Effector memory CD8-positive, alpha-beta T cell (primary cell): Measurements from ENCODE around the gene ADIPOQ.
"Not testable (repeated sequence)": the region's sequence is repeated elsewhere in the genome, so short reads cannot be mapped to it uniquely, and the experiment has no call there.

Experiments
- ATAC-seq: fragments of 150-1000 bp; cut with Tn5 transposase; replicated peaks from 2 replicates; pipeline ENCODE4 v1.10.0; 2021; ENCODE audit warnings: mild to moderate bottlenecking, moderate library complexity
- DNase-seq, 3 experiments: peaks; one replicate each; pipeline ENCODE4 v3.0.0; 2021
- H3K27ac Mint-ChIP-seq, 2 donors: one replicate each; pipeline ENCODE4 v1.8.0; 2022; ENCODE audit warnings: mild to moderate bottlenecking in 2 of 2, mixed read lengths in 2 of 2, moderate library complexity in 2 of 2
- H3K27me3 Mint-ChIP-seq, 2 donors: one replicate each; pipeline ENCODE4 v1.8.0; 2022; ENCODE audit warnings: mixed read lengths in 2 of 2
- H3K36me3 Mint-ChIP-seq: one replicate; pipeline ENCODE4 v1.8.0; 2022; ENCODE audit warnings: mild to moderate bottlenecking, moderate library complexity, mixed read lengths; ENCODE audit not compliant: insufficient read depth
- H3K4me1 Mint-ChIP-seq, 2 donors: one replicate each; pipeline ENCODE4 v1.8.0; 2022; ENCODE audit warnings: low read depth in 2 of 2, mixed read lengths in 2 of 2
- H3K4me3 Mint-ChIP-seq, 2 donors: one replicate each; pipeline ENCODE4 v1.8.0; 2022; ENCODE audit warnings: mild to moderate bottlenecking in 2 of 2, mixed read lengths in 2 of 2, moderate library complexity in 2 of 2
- H3K9me3 Mint-ChIP-seq, 2 donors: one replicate each; pipeline ENCODE4 v1.8.0; 2022; ENCODE audit warnings: mixed read lengths in 2 of 2

The ADIPOQ gene

DNA sequence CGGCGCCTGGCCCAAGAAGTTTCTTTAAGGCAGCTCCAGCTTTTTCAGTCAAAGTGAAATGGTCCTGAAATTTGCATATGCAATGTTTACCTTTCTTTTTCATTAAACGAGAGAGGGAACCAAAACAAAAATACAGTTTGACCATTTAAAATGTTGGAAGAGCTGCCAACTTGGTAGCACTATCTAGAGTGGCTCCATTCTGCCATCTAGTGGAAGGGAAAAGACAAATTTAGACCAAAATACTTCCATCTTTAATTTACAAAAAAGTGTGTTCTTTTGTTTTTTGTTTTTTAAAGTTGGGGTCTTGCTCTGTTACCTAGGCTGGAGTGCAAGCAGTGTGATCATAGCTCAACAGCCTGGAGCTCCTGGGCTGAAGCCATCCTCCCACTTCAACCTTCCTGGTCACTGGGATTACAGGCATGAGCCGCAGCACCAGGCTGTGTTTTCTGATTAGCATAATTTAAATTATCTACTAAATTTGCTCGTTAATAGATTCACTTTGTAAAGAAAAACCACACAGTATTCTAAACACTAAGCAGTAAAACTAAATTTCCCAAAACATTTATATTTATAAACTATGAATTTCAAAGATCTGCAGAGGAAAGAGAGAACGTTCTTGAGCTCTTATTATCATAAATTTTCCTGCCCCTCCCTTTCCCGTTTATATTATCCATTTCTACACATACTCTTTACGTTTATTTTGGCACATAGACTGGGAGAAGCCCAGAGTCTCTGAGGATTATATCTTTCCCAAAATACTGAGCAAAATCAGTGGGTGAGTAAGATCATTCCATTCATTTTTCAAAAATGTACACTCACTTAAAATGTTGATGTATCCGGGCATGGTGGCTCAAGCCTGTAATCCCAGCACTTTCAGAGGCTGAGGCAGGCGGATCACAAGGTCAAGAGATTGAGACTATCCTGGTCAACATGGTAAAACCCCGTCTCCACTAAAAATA, 20.8 kb upstream of the ADIPOQ start:
- peak; percentile 55 for ATAC-seq
- Mint-ChIP-seq H3K27ac (no peak overlapping the region), H3K4me1 (peaks cover 6 to 10% of the 10 kb centered on the region in 2 donors), H3K27me3 (peaks cover 0 to 21% of the 10 kb centered on the region in 2 donors), H3K36me3 (peaks cover 4% of the 10 kb centered on the region), H3K9me3 (no peaks in the 10 kb centered on the region), H3K4me3 (no peak overlapping the region)
- DNase-seq: peak in 1 of 3 experiments; percentile 25

DNA sequence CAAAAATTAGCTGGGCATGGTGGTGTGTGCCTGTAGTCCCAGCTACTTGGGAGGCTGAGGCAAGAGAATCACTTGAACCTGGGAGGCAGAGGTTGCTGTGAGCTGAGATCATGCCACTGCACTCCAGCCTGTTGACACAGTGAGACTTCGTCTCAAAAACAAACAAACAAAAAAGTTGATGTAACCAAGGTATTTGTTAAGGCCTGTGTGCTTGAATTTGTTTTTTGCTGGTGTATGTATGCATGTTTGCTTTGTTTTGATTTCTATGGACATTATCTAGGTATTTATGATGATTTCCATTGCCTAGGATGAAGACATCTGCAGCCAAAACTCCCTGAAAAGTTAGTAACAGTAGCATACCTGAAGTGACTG, 20.1 kb upstream of the ADIPOQ start:
- not testable (repeated sequence) for H3K9me3 Mint-ChIP-seq, H3K36me3 Mint-ChIP-seq, H3K27ac Mint-ChIP-seq, H3K4me3 Mint-ChIP-seq, ATAC-seq, DNase-seq
- Mint-ChIP-seq H3K27me3 (peaks cover 0 to 24% of the 10 kb centered on the region in 2 donors), H3K4me1 (peaks cover 7 to 10% of the 10 kb centered on the region in 2 donors)

DNA sequence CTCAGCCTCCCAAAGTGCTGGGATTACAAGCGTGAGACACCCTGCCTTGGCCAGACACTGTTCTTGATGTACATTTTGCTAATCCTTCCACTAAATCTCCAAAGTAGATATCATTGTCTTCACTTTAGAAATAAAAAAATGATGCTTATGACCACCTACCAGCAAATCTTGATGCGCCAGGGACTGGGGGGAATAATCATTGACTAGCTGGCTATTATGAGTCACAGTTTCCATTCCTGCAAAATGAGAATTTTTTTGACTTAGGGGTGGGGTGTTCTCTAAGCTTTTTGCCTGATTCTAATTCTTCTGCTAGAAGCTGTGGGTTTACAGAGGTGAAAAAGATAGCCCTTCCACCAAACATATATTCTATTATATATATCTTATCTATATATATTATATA, 19.1 kb upstream of the ADIPOQ start:
- Mint-ChIP-seq H3K9me3 (no peaks in the 10 kb centered on the region), H3K4me1 (peaks cover 10 to 11% of the 10 kb centered on the region in 2 donors), H3K4me3 (no peak overlapping the region), H3K27me3 (peaks cover 5 to 31% of the 10 kb centered on the region in 2 donors), H3K27ac (no peak overlapping the region), H3K36me3 (peaks cover 12% of the 10 kb centered on the region)
- DNase-seq: no peak
- ATAC-seq: no peak

- Mint-ChIP-seq H3K4me1 (peaks cover 10 to 11% of the 10 kb centered on the region in 2 donors), H3K9me3 (no peaks in the 10 kb centered on the region), H3K4me3 (no peak overlapping the region), H3K36me3 (peaks cover 12% of the 10 kb centered on the region), H3K27me3 (peaks cover 9 to 40% of the 10 kb centered on the region in 2 donors), H3K27ac (peak overlapping the region in 1 of 2 donors; percentile 67)
- DNase-seq (no peak), ATAC-seq (no peak)
Observed at GRCh38 chr3:186824430-186825139, 17.9 kb upstream of the ADIPOQ start.

DNA sequence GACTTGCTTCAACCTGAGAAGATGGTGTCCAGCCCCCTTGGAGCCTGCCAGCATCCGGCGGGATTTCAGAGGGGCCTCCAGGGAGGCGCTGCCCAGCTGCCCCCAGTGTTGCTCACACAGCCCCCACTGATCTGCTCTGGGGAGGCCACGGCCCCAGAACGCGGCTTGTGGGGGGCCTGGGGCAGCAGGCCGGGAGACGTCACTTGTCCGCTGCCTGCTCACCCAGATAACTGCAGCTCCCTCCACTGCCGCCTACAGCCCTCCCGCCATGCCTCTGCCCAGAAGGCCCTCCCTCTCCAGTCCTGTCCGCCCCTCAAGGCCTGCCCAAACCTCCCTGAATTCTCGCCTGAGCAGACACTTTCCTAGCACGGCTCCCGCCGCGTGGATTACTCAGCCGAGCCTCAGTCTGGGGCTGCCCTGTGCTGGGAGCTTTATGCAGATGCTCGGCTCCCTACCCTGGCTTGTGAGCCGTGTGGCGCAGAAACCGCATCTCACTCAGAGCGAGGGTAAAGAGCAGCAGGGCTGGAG, 17.2 kb upstream of the ADIPOQ start:
- no peak for ATAC-seq
- H3K4me1 Mint-ChIP-seq: peaks cover 10 to 11% of the 10 kb centered on the region in 2 donors
- H3K4me3 Mint-ChIP-seq: peak overlapping the region; percentile 47 to 68

GRCh38 chr3:186825872-186826409, 16.6 kb upstream of the ADIPOQ start:
- peaks cover 12% of the 10 kb centered on the region for H3K36me3 Mint-ChIP-seq
- no peak for DNase-seq
- peak overlapping the region in 1 of 2 donors; percentile 67 for H3K27ac Mint-ChIP-seq
- peaks cover 23 to 54% of the 10 kb centered on the region in 2 donors for H3K27me3 Mint-ChIP-seq
- H3K9me3 Mint-ChIP-seq: no peaks in the 10 kb centered on the region
- peak overlapping the region; percentile 47 to 68 for H3K4me3 Mint-ChIP-seq
- peaks cover 10 to 11% of the 10 kb centered on the region in 2 donors for H3K4me1 Mint-ChIP-seq
- no peak for ATAC-seq

More for the DNA sequence above, 17.2 kb upstream of the ADIPOQ start:
- no peaks in the 10 kb centered on the region for H3K9me3 Mint-ChIP-seq
- peaks cover 12% of the 10 kb centered on the region for H3K36me3 Mint-ChIP-seq
- DNase-seq: no peak
- peak overlapping the region in 1 of 2 donors; percentile 67 for H3K27ac Mint-ChIP-seq
- H3K27me3 Mint-ChIP-seq: peaks cover 17 to 48% of the 10 kb centered on the region in 2 donors

DNA sequence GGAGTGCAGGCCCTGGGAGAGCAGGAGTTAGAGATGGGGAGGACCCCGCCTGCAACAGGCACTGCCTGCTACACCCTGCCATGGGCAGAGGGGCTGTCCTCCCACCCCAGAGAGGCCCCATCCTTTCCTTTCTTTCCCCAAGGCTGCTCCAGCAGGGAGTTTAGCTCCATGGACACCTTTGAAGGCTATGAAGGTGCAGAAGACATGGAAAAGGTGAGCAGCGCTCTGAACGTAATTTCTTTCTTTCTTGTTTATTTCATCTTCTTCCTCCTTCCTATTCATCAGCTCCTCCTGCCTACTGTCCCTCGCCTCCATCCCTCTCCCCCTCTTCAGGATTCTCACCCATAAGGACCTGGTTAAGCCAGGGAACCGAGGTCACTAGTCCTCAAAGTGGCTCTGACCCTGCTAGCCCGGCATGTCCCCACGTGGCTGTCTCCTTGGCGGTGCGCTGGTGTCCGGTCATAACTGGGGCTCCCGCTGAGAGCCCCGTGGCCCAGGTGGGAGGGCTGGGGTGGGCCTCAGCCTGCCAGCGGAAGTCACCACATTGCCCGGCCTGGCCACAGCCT, 16.0 kb upstream of the ADIPOQ start:
- Mint-ChIP-seq H3K4me1 (peaks cover 10 to 11% of the 10 kb centered on the region in 2 donors), H3K27me3 (peaks cover 24 to 60% of the 10 kb centered on the region in 2 donors), H3K36me3 (peaks cover 12% of the 10 kb centered on the region), H3K4me3 (peak overlapping the region; percentile 47 to 68), H3K9me3 (no peaks in the 10 kb centered on the region), H3K27ac (no peak overlapping the region)
- no peak for DNase-seq
- no peak for ATAC-seq

DNA sequence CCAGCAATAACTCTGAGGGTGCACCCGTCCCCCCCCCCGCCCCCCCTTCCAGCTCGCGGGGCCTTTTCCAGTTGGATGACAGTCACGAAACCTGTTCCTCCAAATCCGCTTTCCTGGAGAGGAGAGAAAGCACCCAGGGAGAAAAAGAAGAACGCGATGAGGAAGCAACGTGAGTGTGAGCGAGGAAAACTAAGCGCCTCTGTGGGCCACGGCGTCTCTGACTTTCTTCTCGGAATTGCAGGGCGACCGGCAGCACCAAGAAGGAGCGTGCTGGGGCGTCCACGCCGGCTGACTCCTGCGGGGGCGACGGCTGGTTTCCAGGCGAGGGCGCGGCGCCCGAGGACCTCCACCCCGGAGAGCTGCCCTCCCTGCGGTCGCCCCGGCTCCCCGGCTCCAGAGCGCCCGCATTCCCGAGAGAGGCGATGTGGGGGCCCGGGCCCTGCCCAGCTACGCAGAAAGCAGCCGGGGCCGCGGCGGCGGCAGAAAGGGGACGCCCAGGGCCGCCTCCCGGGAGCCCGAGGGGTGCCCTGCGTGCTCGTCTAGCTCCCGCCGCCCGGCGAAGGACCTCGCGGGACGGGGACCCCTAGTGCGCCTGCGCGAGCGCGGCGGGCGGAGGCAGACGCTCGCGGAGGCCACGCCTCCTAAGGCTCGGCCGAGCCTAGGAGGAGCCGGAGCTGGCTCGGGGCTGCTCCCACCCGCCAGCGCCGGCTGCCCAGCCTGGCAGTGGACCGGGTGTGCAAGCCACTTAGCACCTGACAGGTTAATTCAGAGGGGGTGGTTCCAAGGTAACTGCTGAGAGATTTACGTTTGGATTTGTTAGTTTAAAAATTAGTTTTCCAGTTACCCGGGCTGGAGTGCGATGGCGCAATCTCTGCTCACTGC, 15.3 kb upstream of the ADIPOQ start:
- Mint-ChIP-seq H3K27ac (peak overlapping the region in 1 of 2 donors; percentile 29), H3K36me3 (peaks cover 12% of the 10 kb centered on the region), H3K4me1 (peaks cover 10 to 11% of the 10 kb centered on the region in 2 donors), H3K4me3 (peak overlapping the region; percentile 47 to 68), H3K27me3 (peaks cover 31 to 67% of the 10 kb centered on the region in 2 donors), H3K9me3 (no peaks in the 10 kb centered on the region)
- peak; percentile 96 for ATAC-seq
- peak; percentile 79 to 85 (median 79) for DNase-seq

DNA sequence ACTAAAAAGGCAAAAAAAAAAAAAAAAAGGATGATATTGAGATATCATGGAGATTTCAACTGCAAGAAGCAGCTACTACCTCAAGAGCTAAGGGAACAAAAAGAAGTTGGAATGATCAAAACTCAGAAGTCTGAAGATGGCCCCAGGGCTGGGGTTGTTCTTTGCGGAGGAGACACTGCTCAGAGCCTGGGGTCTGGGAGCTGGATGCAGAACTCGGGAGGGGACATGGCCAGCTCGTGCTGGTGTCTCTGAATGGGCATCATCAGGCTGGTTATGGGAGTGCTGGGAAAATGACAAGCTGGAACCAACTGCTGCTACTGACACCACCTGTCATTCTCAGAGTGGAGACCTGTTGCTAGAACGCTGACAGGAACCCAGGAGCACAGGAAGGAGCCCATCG, 14.2 kb upstream of the ADIPOQ start:
- no peak for ATAC-seq

DNA sequence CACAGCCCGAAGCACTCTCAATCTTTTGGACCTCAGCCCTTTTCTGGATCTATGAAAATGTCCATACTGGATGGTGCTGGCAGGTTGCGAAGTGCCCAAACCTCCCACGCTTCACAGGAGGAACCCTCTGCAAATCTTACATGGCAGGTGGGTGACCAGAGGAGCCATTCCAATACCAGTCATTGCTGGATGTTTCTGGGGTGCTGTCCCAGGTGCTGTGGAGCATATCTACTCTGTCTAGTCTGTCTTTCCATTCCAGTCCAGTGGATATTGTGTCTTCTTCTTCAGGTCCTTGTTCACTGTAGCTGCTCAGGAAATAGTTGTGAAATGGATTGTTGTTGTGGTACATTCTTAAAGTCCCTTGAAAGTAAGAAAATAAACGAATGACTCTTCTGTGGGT, 10.7 kb upstream of the ADIPOQ start:
- ATAC-seq (no peak), DNase-seq (no peak)
- Mint-ChIP-seq H3K4me1 (peaks cover 0 to 4% of the 10 kb centered on the region in 2 donors), H3K27ac (no peak overlapping the region), H3K27me3 (peaks cover 36 to 49% of the 10 kb centered on the region in 2 donors), H3K36me3 (peaks cover 8% of the 10 kb centered on the region), H3K9me3 (no peaks in the 10 kb centered on the region), H3K4me3 (no peak overlapping the region)

More for the DNA sequence above, 14.2 kb upstream of the ADIPOQ start:
- Mint-ChIP-seq H3K36me3 (peaks cover 12% of the 10 kb centered on the region), H3K27me3 (peaks cover 36 to 71% of the 10 kb centered on the region in 2 donors), H3K9me3 (no peaks in the 10 kb centered on the region), H3K4me1 (peaks cover 10 to 11% of the 10 kb centered on the region in 2 donors), H3K4me3 (peak overlapping the region; percentile 25 to 68), H3K27ac (no peak overlapping the region)
- no peak for DNase-seq

DNA sequence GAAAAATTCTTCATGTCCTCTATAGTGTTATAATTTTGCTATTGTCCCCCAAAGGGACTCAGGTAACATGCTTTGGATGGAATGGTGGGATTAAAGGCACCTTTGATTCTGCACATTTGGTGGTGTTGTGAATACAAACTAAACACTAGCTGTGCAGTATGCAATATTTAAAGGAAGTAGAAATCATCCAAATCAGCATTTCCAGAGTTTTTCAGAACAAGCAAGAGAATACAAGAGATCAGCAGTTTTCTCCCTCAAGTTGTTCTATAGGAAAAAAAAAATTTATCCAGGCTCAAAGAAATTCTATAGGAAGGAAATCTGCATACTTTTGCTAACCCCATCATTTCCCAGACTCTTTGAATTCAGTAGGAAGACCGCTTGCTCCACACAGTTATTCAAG, 10.2 kb upstream of the ADIPOQ start:
- DNase-seq (no peak), ATAC-seq (no peak)
- Mint-ChIP-seq H3K27me3 (peaks cover 36 to 47% of the 10 kb centered on the region in 2 donors), H3K36me3 (peaks cover 7% of the 10 kb centered on the region), H3K9me3 (no peaks in the 10 kb centered on the region), H3K4me3 (no peak overlapping the region), H3K27ac (no peak overlapping the region), H3K4me1 (peaks cover 0 to 4% of the 10 kb centered on the region in 2 donors)
